GM21367 (cell line): ENCODE data around the gene IFIT2.
"Not testable (repeated sequence)": the region's sequence is repeated elsewhere in the genome, so short reads cannot be mapped to it uniquely, and the experiment has no call there.

Source experiments
- ATAC-seq: cut with Tn5 transposase; IDR thresholded peaks from one replicate; pipeline ENCODE4 v1.9.1; 2021; ENCODE audit not compliant: unreplicated experiment

Gene IFIT2

GRCh38 chr10:89279421-89279869 lies 22.4 kb upstream of the IFIT2 start:
- no peak for ATAC-seq

GRCh38 chr10:89280508-89280907 lies 21.3 kb upstream of the IFIT2 start:
- no peak for ATAC-seq

GRCh38 chr10:89281606-89282395 lies 20.0 kb upstream of the IFIT2 start:
- ATAC-seq: no peak

GRCh38 chr10:89283025-89283935 lies 18.6 kb upstream of the IFIT2 start:
- ATAC-seq: no peak

GRCh38 chr10:89283936-89284475 lies 17.8 kb upstream of the IFIT2 start:
- ATAC-seq: no peak

- not testable (repeated sequence) for ATAC-seq
These were observed 17.1 kb upstream of the IFIT2 start for GRCh38 chr10:89284711-89285110.

- ATAC-seq: not testable (repeated sequence)
These were observed 16.5 kb upstream of the IFIT2 start for GRCh38 chr10:89285303-89285702.

- ATAC-seq: no peak
These were observed 7.1 kb upstream of the IFIT2 start for GRCh38 chr10:89294721-89295239.

GRCh38 chr10:89295597-89295996 lies 6.2 kb upstream of the IFIT2 start:
- ATAC-seq: peak; percentile 39

GRCh38 chr10:89296220-89296648 lies 5.6 kb upstream of the IFIT2 start:
- ATAC-seq: peak; percentile 41

GRCh38 chr10:89297356-89297755 lies 4.5 kb upstream of the IFIT2 start:
- ATAC-seq: no peak

GRCh38 chr10:89297791-89298190 lies 4.1 kb upstream of the IFIT2 start:
- no peak for ATAC-seq

GRCh38 chr10:89299031-89299430 lies 2.8 kb upstream of the IFIT2 start:
- no peak for ATAC-seq

GRCh38 chr10:89301232-89301631 lies 614 bp upstream of the IFIT2 start:
- peak; percentile 24 for ATAC-seq

GRCh38 chr10:89302625-89303024 lies 779 bp downstream of the IFIT2 start:
- no peak for ATAC-seq

- ATAC-seq: no peak
These were observed 1.3 kb downstream of the IFIT2 start for GRCh38 chr10:89303161-89303560.

GRCh38 chr10:89304026-89304425 lies 2.2 kb downstream of the IFIT2 start:
- ATAC-seq: no peak

GRCh38 chr10:89304446-89304845 lies 2.6 kb downstream of the IFIT2 start:
- no peak for ATAC-seq

- no peak for ATAC-seq
These were observed 3.1 kb downstream of the IFIT2 start for GRCh38 chr10:89304925-89305324.

GRCh38 chr10:89305766-89306433 lies 4.1 kb downstream of the IFIT2 start:
- no peak for ATAC-seq
